GM18499 (cell line): ENCODE measurements around the gene TPRX1.
"Not testable (repeated sequence)": the region's sequence is repeated elsewhere in the genome, so short reads cannot be mapped to it uniquely, and the experiment has no call there.

Experiments used
- ATAC-seq: cut with Tn5 transposase; IDR thresholded peaks from one replicate; pipeline ENCODE4 v1.9.1; 2021; ENCODE audit warnings: moderate number of reproducible peaks; ENCODE audit not compliant: insufficient read depth, unreplicated experiment

TPRX1 gene

GRCh38 chr19:47804451-47804850, at the start of gene TPRX1:
Gene TPRX1 (minus strand): TSS chr19:47804551. CDS start chr19:47804539, 12 bp downstream.
- not testable (repeated sequence) for ATAC-seq

- ATAC-seq: no peak
Observed at GRCh38 chr19:47853003-47853402, 48.7 kb upstream of the TPRX1 start.

- ATAC-seq: no peak
Observed at GRCh38 chr19:47848823-47849473, 44.6 kb upstream of the TPRX1 start.

GRCh38 chr19:47848425-47848822, 44.1 kb upstream of the TPRX1 start:
- no peak for ATAC-seq

GRCh38 chr19:47842941-47843340, 38.6 kb upstream of the TPRX1 start:
- ATAC-seq: no peak

- ATAC-seq: no peak
Observed at GRCh38 chr19:47839913-47840312, 35.6 kb upstream of the TPRX1 start.

GRCh38 chr19:47839411-47839810, 35.1 kb upstream of the TPRX1 start:
- ATAC-seq: no peak

- no peak for ATAC-seq
Observed at GRCh38 chr19:47836038-47836437, 31.7 kb upstream of the TPRX1 start.

GRCh38 chr19:47832723-47833122, 28.4 kb upstream of the TPRX1 start:
- no peak for ATAC-seq

GRCh38 chr19:47826800-47827199, 22.4 kb upstream of the TPRX1 start:
- no peak for ATAC-seq

- no peak for ATAC-seq
Observed at GRCh38 chr19:47824396-47824795, 20.0 kb upstream of the TPRX1 start.

- ATAC-seq: no peak
Observed at GRCh38 chr19:47821460-47822020, 17.2 kb upstream of the TPRX1 start, which contains the start of gene CRX. Gene CRX (plus strand): TSS chr19:47821937. CDS start chr19:47834444, 12,507 bp downstream.

- no peak for ATAC-seq
Observed at GRCh38 chr19:47820410-47820809, 16.1 kb upstream of the TPRX1 start.

GRCh38 chr19:47819858-47820257, 15.5 kb upstream of the TPRX1 start:
- no peak for ATAC-seq

- ATAC-seq: not testable (repeated sequence)
Observed at GRCh38 chr19:47818221-47818620, 13.9 kb upstream of the TPRX1 start.

GRCh38 chr19:47816270-47816669, 11.9 kb upstream of the TPRX1 start:
- ATAC-seq: not testable (repeated sequence)

- ATAC-seq: no peak
Observed at GRCh38 chr19:47813995-47814328, 9.6 kb upstream of the TPRX1 start.

GRCh38 chr19:47813304-47813994, 9.1 kb upstream of the TPRX1 start:
- no peak for ATAC-seq

GRCh38 chr19:47806435-47806834, 2.1 kb upstream of the TPRX1 start:
- no peak for ATAC-seq

GRCh38 chr19:47805313-47805712, 962 bp upstream of the TPRX1 start:
- ATAC-seq: no peak

GRCh38 chr19:47803671-47804070, 680 bp downstream of the TPRX1 start:
- not testable (repeated sequence) for ATAC-seq

- not testable (repeated sequence) for ATAC-seq
Observed at GRCh38 chr19:47803148-47803547, 1.2 kb downstream of the TPRX1 start.
